ENCODE data around the gene DUS3L. TPM values are rescaled to one million over a fixed set of nuclear protein-coding genes. Genes with fewer than 3 reads are reported as not detected.

The DUS3L gene
- total and polyA plus RNA-seq, 2 of the 8 experiments (the other 6 are each of a cell fraction or from before 2014, with no cell fraction given) = 37.6 to 39.1 TPM

DNA sequence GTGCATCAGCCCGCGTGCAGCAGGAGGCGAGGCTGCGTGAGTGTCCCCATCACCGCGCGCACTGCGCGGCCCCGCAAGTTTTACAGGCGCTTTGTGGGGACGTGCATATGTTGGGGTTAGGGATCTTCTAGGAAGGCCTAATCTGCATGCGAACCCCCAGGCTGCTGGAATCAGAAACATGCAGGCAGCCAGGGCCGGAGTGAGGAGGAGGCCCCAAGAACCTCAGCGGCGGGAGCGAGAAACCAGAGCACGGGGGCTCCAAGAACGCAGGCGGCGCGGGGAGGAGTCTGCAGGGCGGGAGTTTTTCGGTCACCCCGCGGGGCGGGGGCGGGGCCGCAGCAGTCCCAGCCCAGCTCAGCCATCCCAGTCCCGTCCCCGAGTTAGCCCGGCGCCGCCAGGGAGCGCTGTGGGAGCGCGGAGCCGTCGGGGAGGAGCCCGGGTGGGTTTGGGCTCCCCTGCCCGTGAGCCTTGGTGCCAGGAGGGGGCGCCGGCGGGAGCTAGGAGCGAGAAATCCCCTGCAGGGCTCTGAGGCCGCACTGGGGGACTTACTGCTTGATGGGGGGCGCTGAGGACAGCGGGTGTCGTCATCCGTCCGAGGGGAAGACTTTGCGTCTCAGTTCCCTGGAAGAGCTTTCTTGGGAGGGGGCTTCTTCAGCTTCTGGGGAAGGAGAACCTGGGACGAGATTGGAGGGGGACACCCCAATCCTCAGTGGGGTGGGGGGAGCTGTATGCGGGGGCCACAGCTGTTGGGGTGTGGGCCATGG is 13.0 kb upstream of the DUS3L start (continued):
- TF ChIP-seq, protein P1, sequence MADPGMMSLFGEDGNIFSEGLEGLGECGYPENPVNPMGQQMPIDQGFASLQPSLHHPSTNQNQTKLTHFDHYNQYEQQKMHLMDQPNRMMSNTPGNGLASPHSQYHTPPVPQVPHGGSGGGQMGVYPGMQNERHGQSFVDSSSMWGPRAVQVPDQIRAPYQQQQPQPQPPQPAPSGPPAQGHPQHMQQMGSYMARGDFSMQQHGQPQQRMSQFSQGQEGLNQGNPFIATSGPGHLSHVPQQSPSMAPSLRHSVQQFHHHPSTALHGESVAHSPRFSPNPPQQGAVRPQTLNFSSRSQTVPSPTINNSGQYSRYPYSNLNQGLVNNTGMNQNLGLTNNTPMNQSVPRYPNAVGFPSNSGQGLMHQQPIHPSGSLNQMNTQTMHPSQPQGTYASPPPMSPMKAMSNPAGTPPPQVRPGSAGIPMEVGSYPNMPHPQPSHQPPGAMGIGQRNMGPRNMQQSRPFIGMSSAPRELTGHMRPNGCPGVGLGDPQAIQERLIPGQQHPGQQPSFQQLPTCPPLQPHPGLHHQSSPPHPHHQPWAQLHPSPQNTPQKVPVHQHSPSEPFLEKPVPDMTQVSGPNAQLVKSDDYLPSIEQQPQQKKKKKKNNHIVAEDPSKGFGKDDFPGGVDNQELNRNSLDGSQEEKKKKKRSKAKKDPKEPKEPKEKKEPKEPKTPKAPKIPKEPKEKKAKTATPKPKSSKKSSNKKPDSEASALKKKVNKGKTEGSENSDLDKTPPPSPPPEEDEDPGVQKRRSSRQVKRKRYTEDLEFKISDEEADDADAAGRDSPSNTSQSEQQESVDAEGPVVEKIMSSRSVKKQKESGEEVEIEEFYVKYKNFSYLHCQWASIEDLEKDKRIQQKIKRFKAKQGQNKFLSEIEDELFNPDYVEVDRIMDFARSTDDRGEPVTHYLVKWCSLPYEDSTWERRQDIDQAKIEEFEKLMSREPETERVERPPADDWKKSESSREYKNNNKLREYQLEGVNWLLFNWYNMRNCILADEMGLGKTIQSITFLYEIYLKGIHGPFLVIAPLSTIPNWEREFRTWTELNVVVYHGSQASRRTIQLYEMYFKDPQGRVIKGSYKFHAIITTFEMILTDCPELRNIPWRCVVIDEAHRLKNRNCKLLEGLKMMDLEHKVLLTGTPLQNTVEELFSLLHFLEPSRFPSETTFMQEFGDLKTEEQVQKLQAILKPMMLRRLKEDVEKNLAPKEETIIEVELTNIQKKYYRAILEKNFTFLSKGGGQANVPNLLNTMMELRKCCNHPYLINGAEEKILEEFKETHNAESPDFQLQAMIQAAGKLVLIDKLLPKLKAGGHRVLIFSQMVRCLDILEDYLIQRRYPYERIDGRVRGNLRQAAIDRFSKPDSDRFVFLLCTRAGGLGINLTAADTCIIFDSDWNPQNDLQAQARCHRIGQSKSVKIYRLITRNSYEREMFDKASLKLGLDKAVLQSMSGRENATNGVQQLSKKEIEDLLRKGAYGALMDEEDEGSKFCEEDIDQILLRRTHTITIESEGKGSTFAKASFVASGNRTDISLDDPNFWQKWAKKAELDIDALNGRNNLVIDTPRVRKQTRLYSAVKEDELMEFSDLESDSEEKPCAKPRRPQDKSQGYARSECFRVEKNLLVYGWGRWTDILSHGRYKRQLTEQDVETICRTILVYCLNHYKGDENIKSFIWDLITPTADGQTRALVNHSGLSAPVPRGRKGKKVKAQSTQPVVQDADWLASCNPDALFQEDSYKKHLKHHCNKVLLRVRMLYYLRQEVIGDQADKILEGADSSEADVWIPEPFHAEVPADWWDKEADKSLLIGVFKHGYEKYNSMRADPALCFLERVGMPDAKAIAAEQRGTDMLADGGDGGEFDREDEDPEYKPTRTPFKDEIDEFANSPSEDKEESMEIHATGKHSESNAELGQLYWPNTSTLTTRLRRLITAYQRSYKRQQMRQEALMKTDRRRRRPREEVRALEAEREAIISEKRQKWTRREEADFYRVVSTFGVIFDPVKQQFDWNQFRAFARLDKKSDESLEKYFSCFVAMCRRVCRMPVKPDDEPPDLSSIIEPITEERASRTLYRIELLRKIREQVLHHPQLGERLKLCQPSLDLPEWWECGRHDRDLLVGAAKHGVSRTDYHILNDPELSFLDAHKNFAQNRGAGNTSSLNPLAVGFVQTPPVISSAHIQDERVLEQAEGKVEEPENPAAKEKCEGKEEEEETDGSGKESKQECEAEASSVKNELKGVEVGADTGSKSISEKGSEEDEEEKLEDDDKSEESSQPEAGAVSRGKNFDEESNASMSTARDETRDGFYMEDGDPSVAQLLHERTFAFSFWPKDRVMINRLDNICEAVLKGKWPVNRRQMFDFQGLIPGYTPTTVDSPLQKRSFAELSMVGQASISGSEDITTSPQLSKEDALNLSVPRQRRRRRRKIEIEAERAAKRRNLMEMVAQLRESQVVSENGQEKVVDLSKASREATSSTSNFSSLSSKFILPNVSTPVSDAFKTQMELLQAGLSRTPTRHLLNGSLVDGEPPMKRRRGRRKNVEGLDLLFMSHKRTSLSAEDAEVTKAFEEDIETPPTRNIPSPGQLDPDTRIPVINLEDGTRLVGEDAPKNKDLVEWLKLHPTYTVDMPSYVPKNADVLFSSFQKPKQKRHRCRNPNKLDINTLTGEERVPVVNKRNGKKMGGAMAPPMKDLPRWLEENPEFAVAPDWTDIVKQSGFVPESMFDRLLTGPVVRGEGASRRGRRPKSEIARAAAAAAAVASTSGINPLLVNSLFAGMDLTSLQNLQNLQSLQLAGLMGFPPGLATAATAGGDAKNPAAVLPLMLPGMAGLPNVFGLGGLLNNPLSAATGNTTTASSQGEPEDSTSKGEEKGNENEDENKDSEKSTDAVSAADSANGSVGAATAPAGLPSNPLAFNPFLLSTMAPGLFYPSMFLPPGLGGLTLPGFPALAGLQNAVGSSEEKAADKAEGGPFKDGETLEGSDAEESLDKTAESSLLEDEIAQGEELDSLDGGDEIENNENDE (IDR thresholded peaks at IDR 0.05; ENCODE audit: insufficient replicate concordance, low read length) = no peak
- TF ChIP-seq KDM4A (IDR thresholded peaks at IDR 0.05; ENCODE audit: low read depth, low read length, severe bottlenecking) = peak; percentile 31
- TF ChIP-seq, protein P2, sequence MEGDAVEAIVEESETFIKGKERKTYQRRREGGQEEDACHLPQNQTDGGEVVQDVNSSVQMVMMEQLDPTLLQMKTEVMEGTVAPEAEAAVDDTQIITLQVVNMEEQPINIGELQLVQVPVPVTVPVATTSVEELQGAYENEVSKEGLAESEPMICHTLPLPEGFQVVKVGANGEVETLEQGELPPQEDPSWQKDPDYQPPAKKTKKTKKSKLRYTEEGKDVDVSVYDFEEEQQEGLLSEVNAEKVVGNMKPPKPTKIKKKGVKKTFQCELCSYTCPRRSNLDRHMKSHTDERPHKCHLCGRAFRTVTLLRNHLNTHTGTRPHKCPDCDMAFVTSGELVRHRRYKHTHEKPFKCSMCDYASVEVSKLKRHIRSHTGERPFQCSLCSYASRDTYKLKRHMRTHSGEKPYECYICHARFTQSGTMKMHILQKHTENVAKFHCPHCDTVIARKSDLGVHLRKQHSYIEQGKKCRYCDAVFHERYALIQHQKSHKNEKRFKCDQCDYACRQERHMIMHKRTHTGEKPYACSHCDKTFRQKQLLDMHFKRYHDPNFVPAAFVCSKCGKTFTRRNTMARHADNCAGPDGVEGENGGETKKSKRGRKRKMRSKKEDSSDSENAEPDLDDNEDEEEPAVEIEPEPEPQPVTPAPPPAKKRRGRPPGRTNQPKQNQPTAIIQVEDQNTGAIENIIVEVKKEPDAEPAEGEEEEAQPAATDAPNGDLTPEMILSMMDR (IDR thresholded peaks at IDR 0.05; ENCODE audit: control extremely low read depth in 1 of 3, insufficient read depth in 1 of 3, low read depth in 1 of 3, low read length in 3 of 3) = peak; percentile 93 to 99 (median 94)
- no peak for TF ChIP-seq EZH2 (IDR thresholded peaks at IDR 0.05; ENCODE audit: low read depth, low read length, severe bottlenecking)
- TF ChIP-seq PHF8 (conservative IDR thresholded peaks at IDR 0.05; ENCODE audit: low read depth, low read length) = 0 out of 2 replicates have a peak, but pooled peaks have one; percentile 34
- no peak for TF ChIP-seq TBP (IDR thresholded peaks at IDR 0.05; ENCODE audit: low read depth, low read length)
- no peak for TF ChIP-seq RFX5 (IDR thresholded peaks at IDR 0.05; ENCODE audit: borderline replicate concordance, low read depth, low read length)
